Neural progenitor cell (in vitro differentiated cells): ENCODE measurements around the gene TGFB1.

Experiments used
- EZH2phosphoT487 ChIP-seq: fragments of 200-600 bp; sonication (generic); IDR thresholded peaks from 2 replicates; pipeline ENCODE4 v1.6.1; 2017; ENCODE audit warnings: antibody characterized with exemption
- TF ChIP-seq, protein P1 (sequence below): fragments of 200-600 bp; sonication (generic); IDR thresholded peaks from 2 replicates; pipeline ENCODE4 v1.5.1; 2017; ENCODE audit warnings: antibody characterized with exemption, mild to moderate bottlenecking

DNA sequence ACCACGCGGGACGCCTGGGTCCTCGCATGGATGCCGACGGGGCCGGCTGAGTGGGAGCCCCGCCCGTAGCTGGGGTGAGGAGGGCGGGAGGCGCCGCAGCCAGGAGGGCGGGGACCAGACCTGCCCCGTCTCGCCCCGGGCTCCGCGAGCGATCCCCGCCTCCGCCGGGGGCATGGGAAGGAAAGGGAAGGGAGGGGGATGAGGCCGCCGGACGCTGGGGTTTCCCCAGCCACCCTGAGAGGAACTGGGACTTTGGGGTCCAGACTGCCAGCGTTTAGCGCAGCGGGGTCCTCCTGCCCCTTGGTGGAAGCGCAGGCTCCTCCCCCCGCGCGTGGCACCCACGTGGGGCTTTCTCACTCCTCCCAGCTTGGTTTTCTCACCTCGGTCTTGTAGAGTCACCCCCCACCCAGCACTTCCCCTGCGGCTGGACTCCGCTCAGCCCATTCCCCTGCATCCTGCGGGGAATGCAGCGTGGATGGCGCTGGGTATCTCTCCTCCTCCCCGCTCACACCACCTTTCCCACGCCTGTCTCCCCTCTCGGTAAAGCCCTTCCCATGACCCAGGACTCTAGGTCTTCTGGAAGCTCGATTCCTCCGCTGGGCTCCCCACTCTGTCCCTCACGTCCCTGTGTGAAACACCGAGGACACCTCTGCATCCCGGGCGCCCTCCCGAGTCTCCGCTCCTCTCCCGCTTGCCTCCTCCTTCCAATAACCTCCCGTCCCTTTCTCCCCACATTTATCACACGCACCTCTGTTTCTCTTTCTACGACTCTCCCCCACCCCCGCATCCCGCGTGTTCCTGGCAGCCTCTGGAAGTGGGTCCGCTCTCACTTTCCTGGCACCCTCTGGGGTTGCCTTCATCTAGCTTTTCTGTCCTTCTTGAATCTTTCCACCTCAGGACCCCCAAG is 2.1 kb downstream of the TGFB1 start:
- TF ChIP-seq, protein P1, sequence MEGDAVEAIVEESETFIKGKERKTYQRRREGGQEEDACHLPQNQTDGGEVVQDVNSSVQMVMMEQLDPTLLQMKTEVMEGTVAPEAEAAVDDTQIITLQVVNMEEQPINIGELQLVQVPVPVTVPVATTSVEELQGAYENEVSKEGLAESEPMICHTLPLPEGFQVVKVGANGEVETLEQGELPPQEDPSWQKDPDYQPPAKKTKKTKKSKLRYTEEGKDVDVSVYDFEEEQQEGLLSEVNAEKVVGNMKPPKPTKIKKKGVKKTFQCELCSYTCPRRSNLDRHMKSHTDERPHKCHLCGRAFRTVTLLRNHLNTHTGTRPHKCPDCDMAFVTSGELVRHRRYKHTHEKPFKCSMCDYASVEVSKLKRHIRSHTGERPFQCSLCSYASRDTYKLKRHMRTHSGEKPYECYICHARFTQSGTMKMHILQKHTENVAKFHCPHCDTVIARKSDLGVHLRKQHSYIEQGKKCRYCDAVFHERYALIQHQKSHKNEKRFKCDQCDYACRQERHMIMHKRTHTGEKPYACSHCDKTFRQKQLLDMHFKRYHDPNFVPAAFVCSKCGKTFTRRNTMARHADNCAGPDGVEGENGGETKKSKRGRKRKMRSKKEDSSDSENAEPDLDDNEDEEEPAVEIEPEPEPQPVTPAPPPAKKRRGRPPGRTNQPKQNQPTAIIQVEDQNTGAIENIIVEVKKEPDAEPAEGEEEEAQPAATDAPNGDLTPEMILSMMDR, result no peak
- TF ChIP-seq EZH2phosphoT487, result peak; percentile 60
